HEK293 (cell line): ENCODE data around the gene MORN1.

Experiments
- CTCF ChIP-seq: fragments of 450-650 bp; formaldehyde crosslinking; IDR thresholded peaks from 2 replicates; pipeline ENCODE4 v1.5.1; 2016; ENCODE audit warnings: missing biosample characterization, missing genetic modification characterization
- ZNF140 ChIP-seq: fragments of 450-650 bp; formaldehyde crosslinking; IDR thresholded peaks from 2 replicates; pipeline ENCODE4 v1.5.1; 2016; ENCODE audit warnings: missing biosample characterization, missing genetic modification characterization

- no peak for TF ChIP-seq CTCF
- TF ChIP-seq ZNF140 = no peak
Measured at GRCh38 chr1:2342384-2343022, 48.9 kb downstream of the MORN1 start.
